CD14-positive monocyte (primary cell): Measurements from ENCODE around the gene PRLR. TPM values are rescaled to one million over a fixed set of nuclear protein-coding genes. Genes with fewer than 3 reads are reported as not detected.
A peak's percentile ranks its signal among the peaks of the same experiment; 100 is the strongest.

Experiments used
- DNase-seq, 3 donors: peaks; one replicate each; pipeline ENCODE4 v3.0.0-alpha.2; 2011 to 2022
- H2AFZ ChIP-seq: 2 replicates; pipeline ENCODE4 v1.6.0; 2012; ENCODE audit warnings: mild to moderate bottlenecking, low read depth, low read length, inconsistent platforms; ENCODE audit not compliant: insufficient read depth, poor library complexity, severe bottlenecking
- H3K27ac ChIP-seq, 2 donors: 1 replicate in 1 of 2; 2 replicates in 1 of 2; pipeline ENCODE4 v1.5.1; 2012 to 2013; ENCODE audit warnings: low read length in 2 of 2, control low read depth in 1 of 2, inconsistent platforms in 1 of 2, low read depth in 1 of 2, mild to moderate bottlenecking in 1 of 2
- H3K27me3 ChIP-seq, 2 donors: one replicate each; pipeline versions ENCODE4 v1.6.0 to v1.6.1; 2011 to 2013; ENCODE audit warnings: low read length in 2 of 2; ENCODE audit not compliant: control insufficient read depth in 2 of 2, insufficient read depth in 2 of 2
- H3K36me3 ChIP-seq, 2 donors: replicated peaks in 1 of 2; 1 replicate in 1 of 2; 2 replicates in 1 of 2; pipeline versions ENCODE4 v1.5.1 to v1.6.1; 2012 to 2013; ENCODE audit warnings: low read length in 2 of 2, control low read depth in 1 of 2, inconsistent platforms in 1 of 2, mild to moderate bottlenecking in 1 of 2; ENCODE audit not compliant: insufficient read depth in 2 of 2, control insufficient read depth in 1 of 2
- H3K4me1 ChIP-seq, 2 donors: 1 replicate in 1 of 2; 2 replicates in 1 of 2; pipeline versions ENCODE4 v1.5.1 to v1.6.1; 2012 to 2013; ENCODE audit warnings: low read length in 2 of 2, control low read depth in 1 of 2, inconsistent platforms in 1 of 2, mild to moderate bottlenecking in 1 of 2, moderate library complexity in 1 of 2; ENCODE audit not compliant: insufficient read depth in 2 of 2, control insufficient read depth in 1 of 2
- H3K4me2 ChIP-seq: replicated peaks from 2 replicates; pipeline ENCODE3; 2012; ENCODE audit warnings: low read length, moderate library complexity, mild to moderate bottlenecking; ENCODE audit not compliant: poor library complexity, severe bottlenecking; ENCODE audit errors: extremely low read depth
- H3K4me3 ChIP-seq, 3 experiments: fragments of 200-600 bp in 1 of 3; sonication (generic) in 1 of 3; replicated peaks in 1 of 3; 1 replicate in 2 of 3; 2 replicates in 1 of 3; pipeline ENCODE4 v1.5.1; 2011 to 2013; ENCODE audit warnings: low read length in 3 of 3, mild to moderate bottlenecking in 3 of 3, control low read depth in 2 of 3, low read depth in 2 of 3, inconsistent platforms in 1 of 3, moderate library complexity in 1 of 3
- H3K79me2 ChIP-seq: 2 replicates; pipeline ENCODE4 v1.6.0; 2012; ENCODE audit warnings: mild to moderate bottlenecking, control low read depth, inconsistent platforms, low read length, moderate library complexity; ENCODE audit not compliant: insufficient read depth
- H3K9ac ChIP-seq: 2 replicates; pipeline ENCODE4 v1.6.0; 2017; ENCODE audit warnings: low read length, mild to moderate bottlenecking; ENCODE audit not compliant: insufficient read depth, poor library complexity, severe bottlenecking
- H3K9me3 ChIP-seq, 2 donors: replicated peaks in 1 of 2; 1 replicate in 1 of 2; 2 replicates in 1 of 2; pipeline versions ENCODE4 v1.5.1 to v1.6.1; 2012 to 2013; ENCODE audit warnings: low read length in 2 of 2, control low read depth in 1 of 2; ENCODE audit not compliant: control insufficient read depth in 1 of 2, insufficient read depth in 1 of 2
- H4K20me1 ChIP-seq: 2 replicates; pipeline ENCODE4 v1.6.0; 2012; ENCODE audit warnings: mild to moderate bottlenecking, low read length, control low read depth, moderate library complexity; ENCODE audit not compliant: insufficient read depth
- H3K27ac Mint-ChIP-seq, 7 donors: one replicate each; pipeline ENCODE4 v1.8.0; 2020; ENCODE audit warnings: mild to moderate bottlenecking in 7 of 7, mixed read lengths in 7 of 7, moderate library complexity in 6 of 7, inconsistent platforms in 2 of 7
- H3K27me3 Mint-ChIP-seq, 3 donors: one replicate each; pipeline ENCODE4 v1.8.0; 2021 to 2022; ENCODE audit warnings: low read depth in 3 of 3, mild to moderate bottlenecking in 3 of 3, mixed read lengths in 3 of 3, moderate library complexity in 3 of 3, inconsistent platforms in 1 of 3
- H3K36me3 Mint-ChIP-seq, 2 donors: one replicate each; pipeline ENCODE4 v1.8.0; 2020; ENCODE audit warnings: mixed read lengths in 2 of 2, inconsistent platforms in 1 of 2, mild to moderate bottlenecking in 1 of 2
- H3K4me1 Mint-ChIP-seq: one replicate; pipeline ENCODE4 v1.8.0; 2020; ENCODE audit warnings: mild to moderate bottlenecking, mixed read lengths
- H3K4me3 Mint-ChIP-seq, 2 donors: one replicate each; pipeline ENCODE4 v1.8.0; 2020; ENCODE audit warnings: mild to moderate bottlenecking in 2 of 2, mixed read lengths in 2 of 2, moderate library complexity in 1 of 2
- H3K9me3 Mint-ChIP-seq, 7 donors: one replicate each; pipeline ENCODE4 v1.8.0; 2020 to 2022; ENCODE audit warnings: mixed read lengths in 7 of 7, mild to moderate bottlenecking in 6 of 7, moderate library complexity in 6 of 7, inconsistent platforms in 2 of 7
- WGBS: methylation state at CpG from one replicate; pipeline ENCODE4 v1.1.5; 2013; ENCODE audit warnings: missing lambda C conversion rate; ENCODE audit not compliant: insufficient coverage; 5-methylcytosine and 5-hydroxymethylcytosine counted together
- intact Hi-C, 2 donors: fragments of 100-400 bp; cut with micrococcal nuclease; formaldehyde crosslinking; loops; one replicate each; pipeline versions ENCODE4 v1.15.0 to v1.15.1; 2023
- polyA plus RNA-seq, 3 donors: library from polyadenylated mRNA; depleted of rRNA in 1 of 3; unstranded in 2 of 3; stranded (reverse) in 1 of 3; fragments of 300-500 nt in 2 of 3; fragments of >200 nt in 1 of 3; fragmentation: Illumina TruSeq in 2 of 3; gene quantifications; 1 replicate in 2 of 3; 2 replicates in 1 of 3; pipeline ENCODE4 v1.2.3, GENCODE V29; 2012 to 2021
- TF ChIP-seq, protein P1 (sequence below): fragments of 200-600 bp; IDR thresholded peaks from one replicate; pipeline ENCODE4 v1.8.0; 2022; ENCODE audit warnings: antibody characterized with exemption, mild to moderate bottlenecking

PRLR gene
- polyA plus RNA-seq, 3 donors = 0.12 to 1.7 (median 0.88) TPM

DNA sequence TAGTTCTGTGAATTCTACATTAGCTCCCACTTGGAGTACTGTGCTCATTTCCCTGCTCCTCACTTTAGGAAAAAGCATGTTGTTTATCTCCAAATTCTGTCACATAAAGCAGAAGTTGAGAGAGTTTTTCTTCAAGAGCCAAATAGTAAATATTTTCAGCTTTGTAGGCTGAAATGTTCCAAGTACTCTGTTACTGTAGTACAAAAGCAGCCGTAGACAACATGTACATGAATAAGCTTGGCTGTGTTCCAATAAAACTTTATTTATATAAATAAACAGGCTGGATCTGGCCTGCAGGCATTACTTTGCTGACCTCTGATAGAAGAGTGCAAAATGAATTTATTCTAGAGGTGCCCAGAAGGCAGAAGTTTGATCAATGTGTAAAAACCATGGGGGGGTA lies 109.6 kb downstream of the PRLR start:
- Histone ChIP-seq H4K20me1 (no peaks in the 10 kb centered on the region), H2AFZ (no peak overlapping the region), H3K9me3 (no peaks in the 10 kb centered on the region), H3K27ac (no peak overlapping the region), H3K4me1 (no peaks in the 10 kb centered on the region), H3K79me2 (peaks cover 7% of the 10 kb centered on the region), H3K36me3 (peaks cover 2 to 28% of the 10 kb centered on the region in 2 donors), H3K4me3 (no peak overlapping the region), H3K27me3 (no peaks in the 10 kb centered on the region), H3K4me2 (no peak overlapping the region), H3K9ac (no peak overlapping the region)
- no CpG with 5 or more reads among the region's 1 CpG for WGBS
- DNase-seq = no peak
- Mint-ChIP-seq H3K27ac (no peak overlapping the region), H3K9me3 (peaks cover 0 to 3% (median 0%) of the 10 kb centered on the region in 7 donors), H3K27me3 (peaks cover 0 to 2% (median 1%) of the 10 kb centered on the region in 3 donors), H3K4me1 (peaks cover 8% of the 10 kb centered on the region), H3K4me3 (no peak overlapping the region), H3K36me3 (peaks cover 37 to 39% of the 10 kb centered on the region in 2 donors)
- TF ChIP-seq, protein P1, sequence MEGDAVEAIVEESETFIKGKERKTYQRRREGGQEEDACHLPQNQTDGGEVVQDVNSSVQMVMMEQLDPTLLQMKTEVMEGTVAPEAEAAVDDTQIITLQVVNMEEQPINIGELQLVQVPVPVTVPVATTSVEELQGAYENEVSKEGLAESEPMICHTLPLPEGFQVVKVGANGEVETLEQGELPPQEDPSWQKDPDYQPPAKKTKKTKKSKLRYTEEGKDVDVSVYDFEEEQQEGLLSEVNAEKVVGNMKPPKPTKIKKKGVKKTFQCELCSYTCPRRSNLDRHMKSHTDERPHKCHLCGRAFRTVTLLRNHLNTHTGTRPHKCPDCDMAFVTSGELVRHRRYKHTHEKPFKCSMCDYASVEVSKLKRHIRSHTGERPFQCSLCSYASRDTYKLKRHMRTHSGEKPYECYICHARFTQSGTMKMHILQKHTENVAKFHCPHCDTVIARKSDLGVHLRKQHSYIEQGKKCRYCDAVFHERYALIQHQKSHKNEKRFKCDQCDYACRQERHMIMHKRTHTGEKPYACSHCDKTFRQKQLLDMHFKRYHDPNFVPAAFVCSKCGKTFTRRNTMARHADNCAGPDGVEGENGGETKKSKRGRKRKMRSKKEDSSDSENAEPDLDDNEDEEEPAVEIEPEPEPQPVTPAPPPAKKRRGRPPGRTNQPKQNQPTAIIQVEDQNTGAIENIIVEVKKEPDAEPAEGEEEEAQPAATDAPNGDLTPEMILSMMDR = no peak
- intact Hi-C loops = no loop called here

DNA sequence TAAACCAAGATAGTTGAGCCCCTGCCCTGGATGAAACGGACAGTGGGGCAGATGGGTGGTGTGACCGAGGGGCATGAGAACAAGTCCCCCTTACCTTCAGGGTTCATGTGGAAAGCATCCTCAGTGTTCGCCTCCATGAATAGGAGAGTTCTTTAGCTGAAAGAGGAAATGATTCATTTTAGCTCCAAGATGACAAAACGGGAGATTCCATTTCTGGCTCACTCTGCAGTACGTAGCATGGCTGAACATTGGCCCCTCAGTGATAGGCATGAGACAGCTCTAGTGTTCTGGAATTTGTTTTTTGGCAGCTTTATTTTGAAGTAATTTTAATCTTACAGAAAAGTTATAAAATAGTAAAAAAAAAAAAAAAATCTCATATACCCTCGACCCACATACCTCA lies 112.3 kb downstream of the PRLR start:
- peak overlapping the region in 3 of 7 donors; percentile 21 to 75 (median 35) for H3K27ac Mint-ChIP-seq
- H3K4me1 Mint-ChIP-seq = peaks cover 8% of the 10 kb centered on the region
- Histone ChIP-seq H3K4me1 (no peaks in the 10 kb centered on the region), H3K79me2 (no peaks in the 10 kb centered on the region), H3K4me3 (no peak overlapping the region), H4K20me1 (no peaks in the 10 kb centered on the region), H3K4me2 (no peak overlapping the region), H3K9ac (no peak overlapping the region), H3K27ac (no peak overlapping the region), H3K27me3 (no peaks in the 10 kb centered on the region), H3K9me3 (no peaks in the 10 kb centered on the region), H3K36me3 (peaks cover 12 to 50% of the 10 kb centered on the region in 2 donors), H2AFZ (no peak overlapping the region)
- H3K36me3 Mint-ChIP-seq = peaks cover 55 to 59% of the 10 kb centered on the region in 2 donors
- peaks cover 0 to 3% (median 0%) of the 10 kb centered on the region in 7 donors for H3K9me3 Mint-ChIP-seq
- TF ChIP-seq, protein P1 = no peak
- peak in 1 of 3 donors; percentile 62 for DNase-seq
- H3K4me3 Mint-ChIP-seq = no peak overlapping the region
- intact Hi-C loops = no loop called here
- H3K27me3 Mint-ChIP-seq = peaks cover 0 to 3% (median 2%) of the 10 kb centered on the region in 3 donors
- WGBS = 50% methylated on average over 2 of the region's 6 CpGs
